ENCODE measurements around the gene BRI3BP.
"Not testable (repeated sequence)": the region's sequence is repeated elsewhere in the genome, so short reads cannot be mapped to it uniquely, and the experiment has no call there.

The BRI3BP gene

GRCh38 chr12:125070112-125070511 lies 76.7 kb downstream of the BRI3BP start:
- no peak for DNase-seq

DNA sequence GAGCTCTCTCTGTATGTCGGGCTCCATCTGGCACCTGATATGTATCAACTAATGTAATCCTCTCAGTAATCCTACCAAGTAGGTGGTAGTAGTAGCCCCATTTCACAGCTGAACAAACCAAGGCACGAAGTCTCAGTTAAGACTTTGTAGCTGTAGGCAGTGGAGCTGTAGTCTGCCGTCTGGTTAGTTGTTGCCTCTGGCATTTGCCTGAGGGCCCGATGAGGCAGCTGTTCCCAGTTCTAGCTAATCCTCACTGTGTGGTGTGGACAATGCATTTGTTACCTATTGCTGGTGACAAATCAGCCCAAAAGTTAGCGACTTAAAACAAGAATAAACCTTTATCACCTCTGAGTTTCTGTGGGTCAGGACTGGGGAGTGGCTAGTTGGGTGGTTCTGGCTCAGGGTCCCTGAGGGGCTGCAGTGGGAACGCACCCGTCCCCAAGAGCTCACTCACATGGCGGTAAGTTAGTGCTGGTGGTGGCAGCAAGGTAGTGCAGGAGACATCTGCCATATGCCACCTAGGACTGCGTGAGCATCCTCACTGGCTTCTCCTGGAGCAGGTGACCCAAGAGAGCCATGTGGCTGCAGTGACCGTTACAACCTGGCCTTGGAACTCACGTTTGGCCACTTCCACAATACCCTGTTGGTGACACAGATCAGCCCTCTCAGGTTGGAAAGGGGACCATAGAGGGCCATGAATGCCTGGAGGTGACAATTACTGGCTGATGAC lies 77.4 kb downstream of the BRI3BP start:
- DNase-seq, result no peak

- peak; percentile 42 to 67 for DNase-seq
Observed at GRCh38 chr12:125071456-125071855, 78.0 kb downstream of the BRI3BP start.

GRCh38 chr12:125072496-125072895 lies 79.1 kb downstream of the BRI3BP start:
- DNase-seq, result no peak

DNA sequence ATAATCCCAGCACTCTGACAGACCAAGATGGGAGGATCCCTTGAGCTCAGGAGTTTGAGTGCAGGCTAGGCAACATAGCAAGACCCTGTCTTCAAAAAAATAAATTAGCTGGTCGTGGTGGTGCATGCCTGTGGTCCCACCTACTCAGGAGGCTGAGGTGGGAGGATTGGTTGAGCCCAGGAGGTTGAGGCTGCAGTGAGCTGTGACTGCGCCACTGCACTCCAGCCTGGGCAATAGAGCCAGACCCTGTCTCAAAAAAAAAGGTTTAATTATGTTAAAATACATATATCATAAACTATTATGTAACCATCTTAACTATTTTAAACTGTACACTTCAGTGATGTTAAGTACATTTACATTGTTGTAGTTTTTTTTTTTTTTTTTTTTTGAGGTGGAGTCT lies 80.8 kb downstream of the BRI3BP start:
- not testable (repeated sequence) for DNase-seq

- DNase-seq, result no peak
Observed at GRCh38 chr12:125076103-125076502, 82.7 kb downstream of the BRI3BP start.

DNA sequence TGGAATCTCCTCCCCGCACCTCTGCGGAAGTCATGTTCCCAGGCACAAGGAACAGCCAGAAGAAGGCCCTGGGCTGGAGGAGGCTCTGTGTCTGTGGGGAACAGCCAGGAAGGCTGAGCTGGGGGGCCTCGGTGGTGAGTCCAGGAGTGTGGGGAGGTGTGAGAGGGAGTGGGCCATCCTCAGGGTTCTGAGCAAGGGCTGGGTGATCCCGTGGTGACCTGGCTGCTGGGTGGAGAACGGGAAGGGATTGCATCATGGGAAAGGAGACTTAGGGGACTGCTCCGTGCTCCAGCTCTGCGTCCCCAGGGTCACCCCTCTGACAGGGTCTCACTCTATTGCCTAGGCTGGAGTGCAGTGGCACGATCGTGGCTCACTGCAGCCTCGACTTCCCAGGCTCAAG lies 85.6 kb downstream of the BRI3BP start:
- DNase-seq, result no peak

DNA sequence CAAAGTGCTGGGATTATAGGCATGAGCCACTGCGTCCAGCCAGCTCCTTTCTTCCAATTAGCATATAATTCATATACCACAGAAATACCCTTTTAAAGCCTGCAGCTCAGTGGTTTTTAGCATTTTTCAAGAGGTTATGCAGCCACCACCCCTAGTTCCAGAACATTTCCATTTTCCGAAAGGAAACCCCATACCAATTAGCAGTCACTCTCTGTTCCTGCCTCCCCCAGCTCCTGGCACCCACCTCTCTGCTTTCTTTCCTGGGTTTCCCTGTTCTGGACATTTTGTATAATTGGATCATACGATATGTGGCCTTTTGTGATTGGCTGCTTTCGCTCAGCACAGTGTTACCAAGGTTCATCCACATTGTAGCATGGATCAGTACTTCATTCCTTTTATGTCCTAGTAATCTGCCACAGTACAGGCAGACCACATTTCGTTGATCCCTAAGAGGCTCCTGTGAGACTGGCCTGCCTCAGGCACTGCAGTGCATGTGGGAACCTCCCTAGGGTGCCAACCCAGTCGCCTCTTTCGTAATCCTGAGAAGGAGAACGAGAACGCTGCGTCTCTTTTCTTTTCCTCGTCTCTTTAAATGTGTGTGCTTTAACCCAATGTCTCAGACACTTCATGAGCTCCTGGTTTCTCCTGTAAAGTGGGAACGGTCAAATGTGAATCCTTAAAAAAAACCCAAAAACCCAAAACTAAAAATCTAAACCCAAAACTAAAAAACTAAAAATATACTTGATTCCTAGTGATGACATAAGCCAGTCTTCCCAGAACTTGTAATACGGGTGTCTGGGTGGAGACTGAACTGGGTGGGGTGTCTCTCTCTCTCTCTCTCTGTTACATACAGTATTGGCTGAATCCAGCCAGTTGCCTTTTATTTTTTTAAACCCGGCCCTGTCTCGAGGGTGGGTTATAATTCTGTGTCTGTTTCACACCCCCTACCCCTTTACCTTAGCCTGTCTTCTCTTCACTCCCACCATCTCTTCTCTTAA lies 86.5 kb downstream of the BRI3BP start:
- no peak for DNase-seq

Measured in NCI-H187 (cell line).